ENCODE measurements around the gene ZAR1. TPM values are rescaled to one million over a fixed set of nuclear protein-coding genes. Genes with fewer than 3 reads are reported as not detected.

Gene ZAR1
- total and polyA plus RNA-seq, 4 donors = 0.22 TPM; not detected in 3

- Histone ChIP-seq H3K27ac (ENCODE audit: low read depth in 1 of 2, low read length in 1 of 2) (no peak overlapping the region), H3K36me3 (ENCODE audit: control insufficient read depth in 4 of 4, insufficient read depth in 4 of 4, low read length in 4 of 4) (peaks cover 4 to 22% (median 13%) of the 10 kb centered on the region in 4 donors), H3K4me3 (no peak overlapping the region), H3K27me3 (ENCODE audit: control insufficient read depth in 3 of 3, insufficient read depth in 3 of 3, low read length in 2 of 3) (no peaks in the 10 kb centered on the region), H3K4me1 (ENCODE audit: control insufficient read depth in 5 of 5, insufficient read depth in 5 of 5, low read length in 5 of 5) (no peaks in the 10 kb centered on the region), H3K9ac (ENCODE audit: insufficient read depth in 1 of 2, low read length in 2 of 2) (no peak overlapping the region), H3K9me3 (ENCODE audit: control insufficient read depth in 4 of 4, insufficient read depth in 3 of 4, low read length in 3 of 4) (no peaks in the 10 kb centered on the region)
- 68 to 69% methylated on average over 4 of the region's 4 CpGs for WGBS, 2 donors
- TF ChIP-seq, protein P1, sequence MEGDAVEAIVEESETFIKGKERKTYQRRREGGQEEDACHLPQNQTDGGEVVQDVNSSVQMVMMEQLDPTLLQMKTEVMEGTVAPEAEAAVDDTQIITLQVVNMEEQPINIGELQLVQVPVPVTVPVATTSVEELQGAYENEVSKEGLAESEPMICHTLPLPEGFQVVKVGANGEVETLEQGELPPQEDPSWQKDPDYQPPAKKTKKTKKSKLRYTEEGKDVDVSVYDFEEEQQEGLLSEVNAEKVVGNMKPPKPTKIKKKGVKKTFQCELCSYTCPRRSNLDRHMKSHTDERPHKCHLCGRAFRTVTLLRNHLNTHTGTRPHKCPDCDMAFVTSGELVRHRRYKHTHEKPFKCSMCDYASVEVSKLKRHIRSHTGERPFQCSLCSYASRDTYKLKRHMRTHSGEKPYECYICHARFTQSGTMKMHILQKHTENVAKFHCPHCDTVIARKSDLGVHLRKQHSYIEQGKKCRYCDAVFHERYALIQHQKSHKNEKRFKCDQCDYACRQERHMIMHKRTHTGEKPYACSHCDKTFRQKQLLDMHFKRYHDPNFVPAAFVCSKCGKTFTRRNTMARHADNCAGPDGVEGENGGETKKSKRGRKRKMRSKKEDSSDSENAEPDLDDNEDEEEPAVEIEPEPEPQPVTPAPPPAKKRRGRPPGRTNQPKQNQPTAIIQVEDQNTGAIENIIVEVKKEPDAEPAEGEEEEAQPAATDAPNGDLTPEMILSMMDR (IDR thresholded peaks at IDR 0.05; ENCODE audit: control extremely low read depth, extremely low read depth) = no peak
- ATAC-seq (ENCODE audit: insufficient read depth, low FRiP score) = no peak
- DNase-seq = no peak
Measured at GRCh38 chr4:48503233-48504025, 13.4 kb downstream of the ZAR1 start.

DNA sequence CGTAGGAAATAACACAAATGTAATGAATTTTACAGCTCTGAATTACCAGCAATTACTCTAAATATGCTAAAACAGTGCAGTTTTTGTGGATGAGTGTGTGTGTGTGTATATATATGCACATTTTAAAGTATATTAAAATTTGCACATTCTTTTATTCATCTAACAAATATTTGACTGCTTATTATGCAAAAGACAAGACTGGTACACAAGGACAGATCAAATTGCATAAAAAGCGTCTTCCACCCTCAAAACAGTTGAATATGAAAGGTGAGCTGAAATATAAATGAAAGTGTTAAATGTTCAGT lies 13.9 kb downstream of the ZAR1 start:
- WGBS, 2 donors = 96% methylated on average over 2 of the region's 2 CpGs
- no peak for ATAC-seq (ENCODE audit: insufficient read depth, low FRiP score)
- Histone ChIP-seq H3K9me3 (ENCODE audit: control insufficient read depth in 4 of 4, insufficient read depth in 3 of 4, low read length in 3 of 4) (no peaks in the 10 kb centered on the region), H3K36me3 (ENCODE audit: control insufficient read depth in 4 of 4, insufficient read depth in 4 of 4, low read length in 4 of 4) (peaks cover under 1 to 23% (median 12%) of the 10 kb centered on the region in 4 donors), H3K4me3 (no peak overlapping the region), H3K9ac (ENCODE audit: insufficient read depth in 1 of 2, low read length in 2 of 2) (no peak overlapping the region), H3K27me3 (ENCODE audit: control insufficient read depth in 3 of 3, insufficient read depth in 3 of 3, low read length in 2 of 3) (no peaks in the 10 kb centered on the region), H3K27ac (ENCODE audit: low read depth in 1 of 2, low read length in 1 of 2) (no peak overlapping the region), H3K4me1 (ENCODE audit: control insufficient read depth in 5 of 5, insufficient read depth in 5 of 5, low read length in 5 of 5) (no peaks in the 10 kb centered on the region)
- DNase-seq = no peak
- TF ChIP-seq, protein P1 (IDR thresholded peaks at IDR 0.05; ENCODE audit: control extremely low read depth, extremely low read depth) = no peak

- H3K36me3 ChIP-seq (ENCODE audit: control insufficient read depth in 4 of 4, insufficient read depth in 4 of 4, low read length in 4 of 4) = peaks cover 0 to 24% (median 11%) of the 10 kb centered on the region in 4 donors
- no peaks in the 10 kb centered on the region for H3K27me3 ChIP-seq (ENCODE audit: control insufficient read depth in 3 of 3, insufficient read depth in 3 of 3, low read length in 2 of 3)
- DNase-seq (no peak), ATAC-seq (ENCODE audit: insufficient read depth, low FRiP score) (no peak)
- H3K4me3 ChIP-seq = no peak overlapping the region
- H3K4me1 ChIP-seq (ENCODE audit: control insufficient read depth in 5 of 5, insufficient read depth in 5 of 5, low read length in 5 of 5) = no peaks in the 10 kb centered on the region
- H3K27ac ChIP-seq (ENCODE audit: low read depth in 1 of 2, low read length in 1 of 2) = no peak overlapping the region
- no peak overlapping the region for H3K9ac ChIP-seq (ENCODE audit: insufficient read depth in 1 of 2, low read length in 2 of 2)
- WGBS, 2 donors = 58 to 59% methylated on average over 1 of the region's 1 CpG
- H3K9me3 ChIP-seq (ENCODE audit: control insufficient read depth in 4 of 4, insufficient read depth in 3 of 4, low read length in 3 of 4) = no peaks in the 10 kb centered on the region
- TF ChIP-seq, protein P1 (IDR thresholded peaks at IDR 0.05; ENCODE audit: control extremely low read depth, extremely low read depth) = no peak
Measured at GRCh38 chr4:48504352-48504751, 14.3 kb downstream of the ZAR1 start.

- WGBS, 2 donors = 95 to 97% methylated on average over 2 of the region's 2 CpGs
- Histone ChIP-seq H3K9ac (ENCODE audit: insufficient read depth in 1 of 2, low read length in 2 of 2) (no peak overlapping the region), H3K4me1 (ENCODE audit: control insufficient read depth in 5 of 5, insufficient read depth in 5 of 5, low read length in 5 of 5) (no peaks in the 10 kb centered on the region), H3K36me3 (ENCODE audit: control insufficient read depth in 4 of 4, insufficient read depth in 4 of 4, low read length in 4 of 4) (peaks cover 15 to 40% (median 18%) of the 10 kb centered on the region in 4 donors), H3K27ac (ENCODE audit: low read depth in 1 of 2, low read length in 1 of 2) (no peak overlapping the region), H3K27me3 (ENCODE audit: control insufficient read depth in 3 of 3, insufficient read depth in 3 of 3, low read length in 2 of 3) (no peaks in the 10 kb centered on the region), H3K4me3 (no peak overlapping the region), H3K9me3 (ENCODE audit: control insufficient read depth in 4 of 4, insufficient read depth in 3 of 4, low read length in 3 of 4) (no peaks in the 10 kb centered on the region)
- TF ChIP-seq, protein P1 (IDR thresholded peaks at IDR 0.05; ENCODE audit: control extremely low read depth, extremely low read depth) = no peak
- no peak for ATAC-seq (ENCODE audit: insufficient read depth, low FRiP score)
- DNase-seq = no peak
Measured at GRCh38 chr4:48506716-48507115, 16.7 kb downstream of the ZAR1 start.
